Stomach smooth muscle (tissue), 2 donors: Measurements from ENCODE around the gene SLC45A3.
A peak's percentile ranks its signal among the peaks of the same experiment; 100 is the strongest.

Experiments
- H3K27ac ChIP-seq: one replicate; pipeline ENCODE4 v1.7.0; 2013; ENCODE audit warnings: mild to moderate bottlenecking, low read length, inconsistent platforms
- H3K27me3 ChIP-seq, 2 donors: one replicate each; pipeline ENCODE4 v1.7.0; 2013; ENCODE audit warnings: low read length in 2 of 2; ENCODE audit not compliant: insufficient read depth in 2 of 2, control insufficient read depth in 1 of 2
- H3K36me3 ChIP-seq, 2 donors: one replicate each; pipeline ENCODE4 v1.7.0; 2013; ENCODE audit warnings: low read length in 2 of 2; ENCODE audit not compliant: control insufficient read depth in 2 of 2, insufficient read depth in 2 of 2
- H3K4me1 ChIP-seq: one replicate; pipeline ENCODE4 v1.7.0; 2013; ENCODE audit warnings: low read length; ENCODE audit not compliant: control insufficient read depth, insufficient read depth
- H3K4me3 ChIP-seq, 2 donors: one replicate each; pipeline ENCODE4 v1.7.0; 2013; ENCODE audit warnings: low read length in 2 of 2
- H3K9ac ChIP-seq, 2 donors: one replicate each; pipeline ENCODE4 v1.7.0; 2013; ENCODE audit warnings: low read length in 2 of 2, mild to moderate bottlenecking in 1 of 2
- H3K9me3 ChIP-seq, 2 donors: one replicate each; pipeline ENCODE4 v1.7.0; 2013; ENCODE audit warnings: low read length in 2 of 2; ENCODE audit not compliant: control insufficient read depth in 2 of 2
- donor health status: healthy.
- donor health status: Pancreatic carcinoma.

SLC45A3 gene

GRCh38 chr1:205632669-205633169, 47.6 kb downstream of the SLC45A3 start:
- Histone ChIP-seq H3K27ac (peak overlapping the region; percentile 89), H3K9me3 (no peaks in the 10 kb centered on the region), H3K9ac (peak overlapping the region; percentile 72 to 92), H3K4me3 (peak overlapping the region; percentile 70 to 85), H3K36me3 (no peaks in the 10 kb centered on the region), H3K4me1 (peaks cover 8% of the 10 kb centered on the region), H3K27me3 (no peaks in the 10 kb centered on the region)

- Histone ChIP-seq H3K9ac (peak within 1 kb of the TSS; percentile 89 to 92), H3K9me3 (no peaks in the 10 kb centered on the region), H3K36me3 (no peaks in the 10 kb centered on the region), H3K4me3 (peak within 1 kb of the TSS; percentile 85 to 95), H3K27me3 (no peaks in the 10 kb centered on the region), H3K27ac (peak within 1 kb of the TSS; percentile 89), H3K4me1 (peaks cover 8% of the 10 kb centered on the region)
These were observed 48.3 kb downstream of the SLC45A3 start, which contains the start of gene ELK4 for GRCh38 chr1:205631768-205632668. TSS of gene ELK4 (minus strand) at chr1:205632011. CDS start at chr1:205623882, 8,129 bp downstream.

- Histone ChIP-seq H3K4me1 (peaks cover 8% of the 10 kb centered on the region), H3K27ac (peak overlapping the region; percentile 77), H3K9me3 (no peaks in the 10 kb centered on the region), H3K4me3 (peak overlapping the region; percentile 85 to 95), H3K9ac (peak overlapping the region; percentile 85 to 89), H3K36me3 (no peaks in the 10 kb centered on the region), H3K27me3 (no peaks in the 10 kb centered on the region)
These were observed 49.1 kb downstream of the SLC45A3 start for GRCh38 chr1:205631010-205631767.

- Histone ChIP-seq H3K4me3 (peak overlapping the region; percentile 85 to 95), H3K27me3 (no peaks in the 10 kb centered on the region), H3K36me3 (no peaks in the 10 kb centered on the region), H3K4me1 (peaks cover 8% of the 10 kb centered on the region), H3K9me3 (no peaks in the 10 kb centered on the region), H3K27ac (peak overlapping the region; percentile 77), H3K9ac (peak overlapping the region; percentile 85 to 89)
These were observed 49.7 kb downstream of the SLC45A3 start for GRCh38 chr1:205630651-205631009.

- peak overlapping the region in 1 of 2 donors; percentile 89 for H3K9ac ChIP-seq
- no peaks in the 10 kb centered on the region for H3K9me3 ChIP-seq
- peak overlapping the region; percentile 85 to 95 for H3K4me3 ChIP-seq
- H3K27me3 ChIP-seq: no peaks in the 10 kb centered on the region
- H3K4me1 ChIP-seq: peaks cover 8% of the 10 kb centered on the region
- H3K36me3 ChIP-seq: no peaks in the 10 kb centered on the region
- no peak overlapping the region for H3K27ac ChIP-seq
These were observed 50.1 kb downstream of the SLC45A3 start for GRCh38 chr1:205630241-205630640.

- H3K9me3 ChIP-seq: no peaks in the 10 kb centered on the region
- H3K36me3 ChIP-seq: no peaks in the 10 kb centered on the region
- H3K9ac ChIP-seq: peak overlapping the region in 1 of 2 donors; percentile 89
- H3K27me3 ChIP-seq: no peaks in the 10 kb centered on the region
- H3K4me3 ChIP-seq: no peak overlapping the region
- no peak overlapping the region for H3K27ac ChIP-seq
- peaks cover 8% of the 10 kb centered on the region for H3K4me1 ChIP-seq
These were observed 50.6 kb downstream of the SLC45A3 start for GRCh38 chr1:205629751-205630150.

- peaks cover 8% of the 10 kb centered on the region for H3K4me1 ChIP-seq
- no peaks in the 10 kb centered on the region for H3K27me3 ChIP-seq
These were observed 52.4 kb downstream of the SLC45A3 start for GRCh38 chr1:205627956-205628355.

GRCh38 chr1:205626216-205626615, 54.1 kb downstream of the SLC45A3 start:
- Histone ChIP-seq H3K27me3 (no peaks in the 10 kb centered on the region), H3K9me3 (no peaks in the 10 kb centered on the region), H3K36me3 (peaks cover 7 to 10% of the 10 kb centered on the region in 2 donors), H3K4me1 (peaks cover 3% of the 10 kb centered on the region), H3K4me3 (no peak overlapping the region), H3K9ac (no peak overlapping the region), H3K27ac (no peak overlapping the region)

More at GRCh38 chr1:205627956-205628355, 52.4 kb downstream of the SLC45A3 start:
- no peak overlapping the region for H3K27ac ChIP-seq
- H3K9me3 ChIP-seq: no peaks in the 10 kb centered on the region
- no peak overlapping the region for H3K4me3 ChIP-seq
- peaks cover 3% of the 10 kb centered on the region in 2 donors for H3K36me3 ChIP-seq
- no peak overlapping the region for H3K9ac ChIP-seq

- no peak overlapping the region for H3K27ac ChIP-seq
- H3K9ac ChIP-seq: no peak overlapping the region
- no peaks in the 10 kb centered on the region for H3K4me1 ChIP-seq
- no peak overlapping the region for H3K4me3 ChIP-seq
- no peaks in the 10 kb centered on the region for H3K9me3 ChIP-seq
- H3K36me3 ChIP-seq: peaks cover 16 to 20% of the 10 kb centered on the region in 2 donors
- no peaks in the 10 kb centered on the region for H3K27me3 ChIP-seq
These were observed 56.7 kb downstream of the SLC45A3 start for GRCh38 chr1:205623646-205624045.

GRCh38 chr1:205620269-205620668, 60.0 kb downstream of the SLC45A3 start:
- Histone ChIP-seq H3K9me3 (no peaks in the 10 kb centered on the region), H3K27me3 (no peaks in the 10 kb centered on the region), H3K36me3 (peaks cover 23 to 33% of the 10 kb centered on the region in 2 donors), H3K27ac (no peak overlapping the region), H3K9ac (no peak overlapping the region), H3K4me3 (no peak overlapping the region), H3K4me1 (no peaks in the 10 kb centered on the region)
